Hepatocyte (in vitro differentiated cells): Measurements from ENCODE around the gene STARD5.

ENCODE experiments used
- EZH2phosphoT487 ChIP-seq: fragments of 200-600 bp; sonication (generic); IDR thresholded peaks from one replicate; pipeline ENCODE4 v1.6.1; 2018; ENCODE audit warnings: antibody characterized with exemption, mild to moderate bottlenecking, low read depth, moderate library complexity; ENCODE audit not compliant: unreplicated experiment, severe bottlenecking
- TF ChIP-seq, protein P1 (sequence below): fragments of 200-600 bp; sonication (generic); IDR thresholded peaks from 2 replicates; pipeline ENCODE4 v1.5.1; 2016; ENCODE audit warnings: antibody characterized with exemption, mild to moderate bottlenecking; ENCODE audit not compliant: poor library complexity

DNA sequence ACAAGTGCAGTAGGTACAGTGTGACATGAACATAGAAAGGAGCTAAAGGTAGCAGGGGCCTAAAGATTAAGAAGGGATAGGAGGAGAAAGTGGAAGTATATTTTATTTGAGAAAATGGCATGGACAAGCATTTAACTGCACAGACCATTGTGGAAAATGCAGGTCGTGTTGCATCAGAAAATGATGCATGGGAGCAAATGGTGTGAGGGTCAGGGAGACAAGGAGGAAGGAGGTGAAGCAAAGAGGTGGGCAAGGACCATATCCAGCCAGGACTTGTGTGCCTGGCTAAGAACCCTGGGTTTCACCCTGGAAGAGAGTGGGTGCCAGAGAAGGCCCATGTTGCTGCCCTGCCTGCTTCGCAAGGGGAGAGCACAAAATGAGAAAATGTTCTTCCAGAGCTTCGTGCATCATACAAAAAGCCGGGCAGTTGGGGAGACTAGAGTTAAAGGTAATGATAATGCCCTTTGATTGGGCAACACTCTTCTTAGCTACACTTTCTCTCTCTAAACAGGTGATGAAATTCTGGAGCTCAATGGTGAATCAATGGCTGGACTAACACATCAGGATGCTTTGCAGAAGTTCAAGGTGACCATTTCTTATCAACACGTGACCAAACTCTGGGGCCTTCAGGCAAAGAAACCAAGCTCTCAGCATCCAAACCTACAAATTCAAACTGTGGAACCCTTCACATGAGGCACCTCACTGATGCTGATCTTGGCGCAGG, 45.5 kb downstream of the STARD5 start:
- no peak for TF ChIP-seq EZH2phosphoT487
- TF ChIP-seq, protein P1, sequence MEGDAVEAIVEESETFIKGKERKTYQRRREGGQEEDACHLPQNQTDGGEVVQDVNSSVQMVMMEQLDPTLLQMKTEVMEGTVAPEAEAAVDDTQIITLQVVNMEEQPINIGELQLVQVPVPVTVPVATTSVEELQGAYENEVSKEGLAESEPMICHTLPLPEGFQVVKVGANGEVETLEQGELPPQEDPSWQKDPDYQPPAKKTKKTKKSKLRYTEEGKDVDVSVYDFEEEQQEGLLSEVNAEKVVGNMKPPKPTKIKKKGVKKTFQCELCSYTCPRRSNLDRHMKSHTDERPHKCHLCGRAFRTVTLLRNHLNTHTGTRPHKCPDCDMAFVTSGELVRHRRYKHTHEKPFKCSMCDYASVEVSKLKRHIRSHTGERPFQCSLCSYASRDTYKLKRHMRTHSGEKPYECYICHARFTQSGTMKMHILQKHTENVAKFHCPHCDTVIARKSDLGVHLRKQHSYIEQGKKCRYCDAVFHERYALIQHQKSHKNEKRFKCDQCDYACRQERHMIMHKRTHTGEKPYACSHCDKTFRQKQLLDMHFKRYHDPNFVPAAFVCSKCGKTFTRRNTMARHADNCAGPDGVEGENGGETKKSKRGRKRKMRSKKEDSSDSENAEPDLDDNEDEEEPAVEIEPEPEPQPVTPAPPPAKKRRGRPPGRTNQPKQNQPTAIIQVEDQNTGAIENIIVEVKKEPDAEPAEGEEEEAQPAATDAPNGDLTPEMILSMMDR, result no peak
